Body of pancreas (tissue), 4 donors: Measurements from ENCODE around the gene GGCX. TPM values are rescaled to one million over a fixed set of nuclear protein-coding genes. Genes with fewer than 3 reads are reported as not detected.

Experiments used
- ATAC-seq: fragments of 150-250 bp; one replicate; pipeline ENCODE4 v1.9.1; 2016
- DNase-seq, 4 donors: peaks; one replicate each; pipeline ENCODE4 v3.0.0-alpha.2; 2019
- H3K27ac ChIP-seq, 4 donors: fragments of 200-600 bp; sonication (generic); 1 replicate in 3 of 4; 2 replicates in 1 of 4; pipeline versions ENCODE4 v1.5.1 to v1.6.1; 2016 to 2019; ENCODE audit warnings: mild to moderate bottlenecking in 1 of 4, mixed read lengths in 1 of 4, moderate library complexity in 1 of 4
- H3K27me3 ChIP-seq, 2 donors: fragments of 200-600 bp; sonication (generic); one replicate each; pipeline ENCODE4 v1.6.0; 2016; ENCODE audit warnings: mild to moderate bottlenecking in 1 of 2
- H3K36me3 ChIP-seq, 2 donors: fragments of 200-600 bp; sonication (generic); replicated peaks in 1 of 2; 2 replicates each; pipeline ENCODE4 v1.5.1; 2016; ENCODE audit warnings: low read depth in 2 of 2; ENCODE audit not compliant: insufficient read depth in 1 of 2
- H3K4me1 ChIP-seq: fragments of 200-600 bp; sonication (generic); one replicate; pipeline ENCODE4 v1.6.0; 2016
- H3K4me3 ChIP-seq, 2 donors: fragments of 200-600 bp; sonication (generic); 1 replicate in 1 of 2; 2 replicates in 1 of 2; pipeline ENCODE4 v1.5.1; 2016 to 2019
- H3K9me3 ChIP-seq, 3 donors: fragments of 200-600 bp; sonication (generic); 1 replicate in 2 of 3; 2 replicates in 1 of 3; pipeline ENCODE4 v1.5.1; 2016
- CTCF ChIP-seq, 7 experiments: fragments of 450-650 bp in 4 of 7; fragments of 200-600 bp in 3 of 7; sonication (generic) in 3 of 7; IDR thresholded peaks; one replicate each; pipeline ENCODE4 v1.5.1; 2016 to 2019; ENCODE audit warnings: antibody characterized with exemption in 7 of 7
- POLR2A ChIP-seq, 3 donors: fragments of 450-650 bp; IDR thresholded peaks; one replicate each; pipeline ENCODE4 v1.6.1; 2016; ENCODE audit warnings: antibody characterized with exemption in 3 of 3, mild to moderate bottlenecking in 2 of 3
- WGBS, 2 donors: methylation state at CpG; one replicate each; pipeline ENCODE4 v1.1.5; 2017; 5-methylcytosine and 5-hydroxymethylcytosine counted together
- intact Hi-C: fragments of 100-400 bp; cut with DNase I; formaldehyde crosslinking; loops from one replicate; pipeline ENCODE4 v1.15.1; 2023
- total RNA-seq, 2 donors: library from RNA; depleted of rRNA; stranded (reverse); fragments of >200 nt; gene quantifications; one replicate each; pipeline ENCODE4 v1.1.0, GENCODE V29; 2016

Gene GGCX
- total RNA-seq, 2 donors from 2014 or later, result 35.5 to 48.1 TPM

DNA sequence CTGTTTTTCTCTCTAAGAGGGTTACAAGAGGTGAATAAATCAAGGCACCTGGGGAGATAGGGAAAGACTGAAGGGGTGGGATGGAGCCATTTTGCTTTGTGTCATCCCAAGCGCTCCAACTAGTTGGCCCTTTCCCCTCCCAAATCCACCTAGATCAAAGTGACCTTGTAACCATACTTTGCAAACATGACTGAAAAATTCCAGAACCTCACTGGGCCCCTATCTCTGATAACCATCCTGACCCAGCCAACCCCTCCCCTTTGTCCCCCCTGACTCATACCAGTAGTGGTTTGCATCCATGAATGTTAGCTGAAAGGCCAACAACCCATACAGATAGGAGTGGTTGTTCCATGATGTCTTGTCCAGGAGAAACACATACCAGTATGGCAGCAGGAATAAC lies 3.1 kb downstream of the GGCX start:
- Histone ChIP-seq H3K4me3 (no peak overlapping the region), H3K36me3 (peaks cover 0 to 18% of the 10 kb centered on the region in 2 donors), H3K9me3 (no peaks in the 10 kb centered on the region), H3K27me3 (no peaks in the 10 kb centered on the region), H3K27ac (no peak overlapping the region), H3K4me1 (peaks cover 27% of the 10 kb centered on the region)
- no peak for ATAC-seq
- TF ChIP-seq CTCF (IDR thresholded peaks at IDR 0.05), result no peak
- TF ChIP-seq POLR2A (IDR thresholded peaks at IDR 0.05), result no peak
- intact Hi-C loops, result loop anchor here (10.0 kb wide), 1 partner anchor 47 kb away; the partner anchor contains the start of gene TMEM150A
- WGBS, 2 donors, result 94 to 100% methylated on average over 1 of the region's 1 CpG
- DNase-seq, result no peak

DNA sequence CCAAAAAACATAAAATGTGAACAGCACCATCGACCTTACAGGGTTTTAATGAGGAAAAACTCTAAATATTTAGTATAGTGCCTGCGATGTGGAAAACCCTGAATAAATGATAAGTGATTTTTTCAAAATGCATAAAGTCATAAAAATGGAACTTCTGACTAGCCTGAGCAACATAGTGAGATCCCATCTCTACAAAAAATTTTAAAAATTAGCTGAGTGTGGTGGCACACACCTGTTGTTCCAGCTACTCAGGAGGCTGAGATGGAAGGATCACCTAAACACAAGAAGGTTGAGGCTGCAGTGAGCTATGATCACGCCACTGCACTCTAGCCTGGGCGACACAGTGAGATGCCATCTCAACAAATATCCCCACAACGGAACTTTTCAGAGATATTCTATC lies 4.2 kb downstream of the GGCX start:
- H3K36me3 ChIP-seq, result peaks cover 0 to 20% of the 10 kb centered on the region in 2 donors
- no peaks in the 10 kb centered on the region for H3K27me3 ChIP-seq
- H3K9me3 ChIP-seq, result no peaks in the 10 kb centered on the region
- ATAC-seq (no peak), DNase-seq (no peak)
- 86 to 93% methylated on average over 5 of the region's 5 CpGs for WGBS, 2 donors
- peaks cover 32% of the 10 kb centered on the region for H3K4me1 ChIP-seq
- intact Hi-C loops, result loop anchor here (10.0 kb wide), 1 partner anchor 48 kb away; the partner anchor contains the start of gene TMEM150A
- H3K4me3 ChIP-seq, result no peak overlapping the region
- TF ChIP-seq CTCF (IDR thresholded peaks at IDR 0.05) (no peak), POLR2A (IDR thresholded peaks at IDR 0.05) (no peak)
- no peak overlapping the region for H3K27ac ChIP-seq

DNA sequence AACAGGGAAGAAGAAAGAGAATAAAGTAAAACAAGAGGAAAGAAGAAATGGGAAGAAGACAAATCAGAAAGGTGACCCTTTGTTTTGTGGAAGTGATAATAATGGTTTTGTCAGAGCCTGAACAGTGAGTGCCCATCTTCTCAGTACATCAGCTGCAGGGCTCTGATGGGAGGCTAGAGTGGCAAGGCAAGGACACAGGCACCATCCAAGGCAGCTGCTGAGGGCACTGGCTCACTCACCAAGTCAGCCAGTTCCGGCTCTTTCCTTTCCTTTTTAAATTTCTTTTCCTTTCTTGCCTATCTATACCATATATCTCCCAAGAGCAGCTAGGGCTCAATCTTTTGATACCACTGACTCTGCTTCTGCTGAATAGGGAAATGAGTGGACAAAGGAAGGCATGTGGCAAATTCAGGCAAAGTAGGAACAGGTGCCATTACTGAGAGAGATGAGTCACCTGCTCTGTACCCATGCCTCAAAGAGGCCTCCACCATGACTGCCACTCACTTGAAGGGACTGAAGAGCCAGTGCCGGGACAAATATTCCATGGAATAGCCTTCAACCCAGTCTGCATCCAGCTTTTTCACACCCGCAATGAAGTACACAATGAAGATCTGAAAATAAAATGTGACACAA lies 6.2 kb downstream of the GGCX start:
- peaks cover 30% of the 10 kb centered on the region for H3K4me1 ChIP-seq
- no peak overlapping the region for H3K4me3 ChIP-seq
- no peak overlapping the region for H3K27ac ChIP-seq
- H3K9me3 ChIP-seq, result no peaks in the 10 kb centered on the region
- ATAC-seq (no peak), DNase-seq (no peak)
- TF ChIP-seq CTCF (IDR thresholded peaks at IDR 0.05), result no peak
- TF ChIP-seq POLR2A (IDR thresholded peaks at IDR 0.05), result no peak
- no peaks in the 10 kb centered on the region for H3K27me3 ChIP-seq
- 91 to 97% methylated on average over 3 of the region's 3 CpGs for WGBS, 2 donors
- H3K36me3 ChIP-seq, result peaks cover 0 to 22% of the 10 kb centered on the region in 2 donors
- intact Hi-C loops, result loop anchor here (5.0 to 10.0 kb wide), 2 partner anchors 50 to 133 kb away; partner anchors contain the start of gene TMEM150A

- intact Hi-C loops, result loop anchor here (5.0 to 10.0 kb wide), 2 partner anchors 52 to 131 kb away; partner anchors contain the start of gene TMEM150A
- Histone ChIP-seq H3K4me1 (peaks cover 14% of the 10 kb centered on the region), H3K36me3 (peaks cover 0 to 20% of the 10 kb centered on the region in 2 donors), H3K4me3 (no peak overlapping the region), H3K27me3 (no peaks in the 10 kb centered on the region), H3K27ac (no peak overlapping the region), H3K9me3 (no peaks in the 10 kb centered on the region)
- no peak for ATAC-seq
- 74 to 77% methylated on average over 6 of the region's 6 CpGs for WGBS, 2 donors
- no peak for TF ChIP-seq CTCF (IDR thresholded peaks at IDR 0.05)
- no peak for DNase-seq
Measured at GRCh38 chr2:85553184-85553583, 8.1 kb downstream of the GGCX start.
